Umbilical cord (tissue), 2 donors: Measurements from ENCODE around the gene NEU2. TPM values are rescaled to one million over a fixed set of nuclear protein-coding genes. Genes with fewer than 3 reads are reported as not detected.
A peak's percentile ranks its signal among the peaks of the same experiment; 100 is the strongest.

ENCODE experiments used
- DNase-seq: peaks from one replicate; pipeline ENCODE4 v3.0.0-alpha.2; 2015; ENCODE audit warnings: low spot score
- total RNA-seq: library from RNA; depleted of rRNA; stranded (reverse); fragments of >200 nt; gene quantifications from one replicate; pipeline ENCODE4 v1.2.3, GENCODE V29; 2014; ENCODE audit warnings: low replicate concordance; ENCODE audit not compliant: insufficient read depth

Gene NEU2
- total RNA-seq = not detected

GRCh38 chr2:233032551-233033320 is at the start of gene NEU2:
Gene NEU2 (plus strand): TSS chr2:233032672. CDS start chr2:233032672, 0 bp downstream.
- no peak for DNase-seq

GRCh38 chr2:232982926-232983668 is 49.4 kb upstream of the NEU2 start:
- DNase-seq = no peak

GRCh38 chr2:232983669-232984140 is 48.8 kb upstream of the NEU2 start:
- no peak for DNase-seq

- no peak for DNase-seq
These were observed 47.8 kb upstream of the NEU2 start for GRCh38 chr2:232984451-232985207.

- no peak for DNase-seq
These were observed 46.3 kb upstream of the NEU2 start for GRCh38 chr2:232986155-232986554.

GRCh38 chr2:232993231-232993821 is 39.1 kb upstream of the NEU2 start:
- DNase-seq = no peak

GRCh38 chr2:232994446-232994845 is 38.0 kb upstream of the NEU2 start:
- DNase-seq = no peak

GRCh38 chr2:232997749-232998665 is 34.5 kb upstream of the NEU2 start:
- DNase-seq = no peak

GRCh38 chr2:232998666-232998985 is 33.8 kb upstream of the NEU2 start:
- DNase-seq = no peak

- no peak for DNase-seq
These were observed 33.1 kb upstream of the NEU2 start for GRCh38 chr2:232999354-232999753.

- DNase-seq = no peak
These were observed 31.4 kb upstream of the NEU2 start for GRCh38 chr2:233000886-233001750.

- DNase-seq = no peak
These were observed 29.4 kb upstream of the NEU2 start for GRCh38 chr2:233002829-233003657.

- no peak for DNase-seq
These were observed 28.6 kb upstream of the NEU2 start for GRCh38 chr2:233003658-233004555.

GRCh38 chr2:233005096-233005495 is 27.4 kb upstream of the NEU2 start:
- DNase-seq = no peak

GRCh38 chr2:233006648-233007047 is 25.8 kb upstream of the NEU2 start:
- no peak for DNase-seq

GRCh38 chr2:233007270-233007669 is 25.2 kb upstream of the NEU2 start:
- no peak for DNase-seq

GRCh38 chr2:233007739-233008138 is 24.7 kb upstream of the NEU2 start:
- peak; percentile 89 for DNase-seq

GRCh38 chr2:233009661-233010060 is 22.8 kb upstream of the NEU2 start:
- no peak for DNase-seq
